ENCODE results near the gene NOM1. TPM values are rescaled to one million over a fixed set of nuclear protein-coding genes. Genes with fewer than 3 reads are reported as not detected.

The NOM1 gene
- total and polyA plus RNA-seq, 5 experiments from 2014 or later = 2.2 to 40.1 (median 7.2) TPM

- Mint-ChIP-seq H3K4me3 (no peak overlapping the region), H3K36me3 (no peaks in the 10 kb centered on the region), H3K4me1 (no peaks in the 10 kb centered on the region), H3K27ac (no peak overlapping the region), H3K9me3 (no peaks in the 10 kb centered on the region), H3K27me3 (peaks cover 23 to 61% (median 41%) of the 10 kb centered on the region in 5 donors)
- POLR2A ChIA-PET = no interaction called here
- no peak for DNase-seq
- no peak for ATAC-seq
Observed at GRCh38 chr7:156993021-156993924, 43.8 kb downstream of the NOM1 start.

GRCh38 chr7:156993925-156994235 is 44.4 kb downstream of the NOM1 start:
- H3K27me3 Mint-ChIP-seq = peaks cover 28 to 64% (median 44%) of the 10 kb centered on the region in 5 donors
- H3K36me3 Mint-ChIP-seq = no peaks in the 10 kb centered on the region
- ATAC-seq = no peak
- peaks cover 0 to 2% (median under 1%) of the 10 kb centered on the region in 4 donors for H3K4me1 Mint-ChIP-seq
- POLR2A ChIA-PET = no interaction called here
- no peak for DNase-seq
- no peaks in the 10 kb centered on the region for H3K9me3 Mint-ChIP-seq
- no peak overlapping the region for H3K27ac Mint-ChIP-seq
- H3K4me3 Mint-ChIP-seq = no peak overlapping the region

- no peak for ATAC-seq
Observed at GRCh38 chr7:156994417-156994816, 44.9 kb downstream of the NOM1 start.

DNA sequence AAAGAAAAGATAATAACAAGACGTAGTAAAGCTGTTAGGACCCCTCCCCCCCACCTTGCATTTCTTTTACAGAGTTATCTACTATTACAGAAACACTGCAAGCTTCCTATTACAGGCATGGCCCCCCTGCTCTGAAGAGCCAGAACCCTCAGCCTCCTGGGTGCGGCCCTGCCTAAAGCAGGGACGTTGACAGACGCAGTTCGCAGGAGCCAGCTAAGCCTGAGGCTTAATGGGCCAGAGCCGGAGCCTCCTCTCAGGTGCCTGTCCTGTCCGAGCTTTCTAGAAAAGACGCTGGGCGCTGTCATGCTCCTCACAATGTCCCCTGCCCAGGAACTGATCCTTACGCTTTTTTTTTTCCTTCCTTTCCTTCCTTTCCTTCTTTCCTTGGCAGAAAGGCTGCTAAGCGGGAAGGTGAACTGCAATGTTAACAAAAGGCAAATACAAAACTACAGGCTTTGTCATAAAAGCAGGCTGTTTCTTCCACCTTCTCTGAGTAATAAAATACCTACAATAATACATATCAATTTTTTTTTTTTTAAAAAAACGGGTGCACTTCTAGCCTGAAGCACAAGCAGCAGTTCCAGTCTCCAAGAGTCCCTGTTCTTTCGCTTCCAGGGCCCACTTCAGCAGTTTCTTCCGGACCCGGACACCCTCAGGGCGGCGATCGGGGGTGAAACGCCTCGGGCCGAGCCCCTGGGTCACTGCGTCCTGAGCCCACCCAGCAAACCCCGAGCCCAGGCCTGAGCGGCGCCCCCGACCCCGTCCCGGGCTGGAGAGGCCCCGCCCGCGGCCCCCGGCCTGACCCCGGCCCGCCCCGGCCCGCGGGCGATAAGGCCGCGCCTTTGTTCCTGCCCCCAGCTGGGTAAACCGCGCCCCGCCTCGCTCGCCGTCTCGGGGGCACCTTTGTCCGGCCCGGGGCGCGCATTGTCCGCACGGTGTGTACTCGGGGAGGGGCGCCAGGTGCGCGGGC is 49.8 kb downstream of the NOM1 start:
- H3K9me3 Mint-ChIP-seq = no peaks in the 10 kb centered on the region
- no peak overlapping the region for H3K27ac Mint-ChIP-seq
- peak in 1 of 2 donors; percentile 37 for ATAC-seq
- POLR2A ChIA-PET = interaction anchor here (0.7 kb wide), 1 partner anchor 10 kb away, joined by 3 read pairs; no protein-coding TSS in a partner anchor
- no peak for DNase-seq
- peak overlapping the region; percentile 52 to 81 (median 64) for H3K4me3 Mint-ChIP-seq
- peaks cover 0 to 6% (median 0%) of the 10 kb centered on the region in 3 donors for H3K36me3 Mint-ChIP-seq
- H3K4me1 Mint-ChIP-seq = peaks cover 11 to 45% (median 27%) of the 10 kb centered on the region in 4 donors
- H3K27me3 Mint-ChIP-seq = peaks cover 43 to 89% (median 62%) of the 10 kb centered on the region in 5 donors

More at GRCh38 chr7:156994417-156994816, 44.9 kb downstream of the NOM1 start:
- no peak overlapping the region for H3K4me3 Mint-ChIP-seq
- peaks cover 31 to 68% (median 49%) of the 10 kb centered on the region in 5 donors for H3K27me3 Mint-ChIP-seq
- POLR2A ChIA-PET = no interaction called here
- no peak overlapping the region for H3K27ac Mint-ChIP-seq
- H3K4me1 Mint-ChIP-seq = peaks cover 2 to 6% (median 4%) of the 10 kb centered on the region in 4 donors
- no peaks in the 10 kb centered on the region for H3K9me3 Mint-ChIP-seq
- no peaks in the 10 kb centered on the region for H3K36me3 Mint-ChIP-seq
- DNase-seq = no peak

- Mint-ChIP-seq H3K27me3 (peaks cover 48 to 94% (median 69%) of the 10 kb centered on the region in 5 donors), H3K4me1 (peaks cover 14 to 54% (median 34%) of the 10 kb centered on the region in 4 donors), H3K36me3 (peaks cover 0 to 6% (median 0%) of the 10 kb centered on the region in 3 donors), H3K9me3 (no peaks in the 10 kb centered on the region), H3K27ac (peak overlapping the region in 1 of 10 donors; percentile 31), H3K4me3 (peak overlapping the region; percentile 71 to 85 (median 84))
- ATAC-seq (peak; percentile 6 to 24), DNase-seq (no peak)
- POLR2A ChIA-PET = no interaction called here
Observed at GRCh38 chr7:156999958-157000726, 50.6 kb downstream of the NOM1 start.

DNA sequence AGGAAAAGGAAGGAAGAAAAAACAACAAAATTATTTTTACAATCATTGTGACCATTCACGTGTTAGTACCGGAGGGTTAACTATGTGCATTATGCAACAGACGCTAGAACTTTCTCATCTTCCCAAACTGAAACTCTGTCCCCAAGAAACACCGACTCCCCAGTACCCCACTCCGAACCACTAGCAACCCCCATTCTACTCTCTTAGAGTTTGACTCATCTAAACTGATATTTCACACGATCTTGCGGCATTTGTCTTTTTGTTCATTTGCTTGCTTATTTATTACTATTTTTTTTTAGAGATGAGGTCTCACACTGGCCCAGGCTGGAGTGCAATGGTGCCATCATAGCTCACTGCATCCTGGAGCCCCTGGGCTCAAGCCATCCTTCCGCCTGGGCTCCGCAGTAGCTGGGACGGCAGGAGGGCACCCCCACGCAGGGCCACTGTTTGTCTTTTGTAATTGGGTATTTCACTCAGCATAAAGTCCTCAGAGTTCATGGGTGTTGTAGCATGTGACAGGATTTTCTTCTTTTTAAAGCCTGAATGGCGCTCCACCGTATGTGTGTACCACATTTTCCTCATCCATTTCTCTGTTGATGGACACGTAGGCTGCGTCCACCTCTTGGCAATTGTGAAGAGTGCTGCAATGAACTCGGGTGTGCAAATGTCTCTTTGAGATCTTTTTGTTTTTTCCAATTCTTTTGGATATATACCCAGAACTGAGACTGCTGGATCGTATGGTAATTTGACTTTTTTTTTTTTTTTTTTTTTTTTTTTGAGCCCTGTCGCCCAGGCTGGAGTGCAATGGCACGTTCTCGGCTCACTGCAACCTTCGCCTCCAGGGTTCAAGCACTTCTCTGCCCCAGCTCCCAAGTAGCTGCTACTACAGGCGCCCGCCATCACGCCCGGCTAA is 51.5 kb downstream of the NOM1 start:
- peak overlapping the region; percentile 66 to 85 (median 76) for H3K4me3 Mint-ChIP-seq
- H3K9me3 Mint-ChIP-seq = no peaks in the 10 kb centered on the region
- ATAC-seq = peak; percentile 33 to 43
- no peak for DNase-seq
- peaks cover 14 to 54% (median 34%) of the 10 kb centered on the region in 4 donors for H3K4me1 Mint-ChIP-seq
- POLR2A ChIA-PET = no interaction called here
- H3K36me3 Mint-ChIP-seq = peaks cover 0 to 6% (median 0%) of the 10 kb centered on the region in 3 donors
- H3K27ac Mint-ChIP-seq = peak overlapping the region in 2 of 10 donors; percentile 1 to 31
- peaks cover 45 to 87% (median 67%) of the 10 kb centered on the region in 5 donors for H3K27me3 Mint-ChIP-seq

DNA sequence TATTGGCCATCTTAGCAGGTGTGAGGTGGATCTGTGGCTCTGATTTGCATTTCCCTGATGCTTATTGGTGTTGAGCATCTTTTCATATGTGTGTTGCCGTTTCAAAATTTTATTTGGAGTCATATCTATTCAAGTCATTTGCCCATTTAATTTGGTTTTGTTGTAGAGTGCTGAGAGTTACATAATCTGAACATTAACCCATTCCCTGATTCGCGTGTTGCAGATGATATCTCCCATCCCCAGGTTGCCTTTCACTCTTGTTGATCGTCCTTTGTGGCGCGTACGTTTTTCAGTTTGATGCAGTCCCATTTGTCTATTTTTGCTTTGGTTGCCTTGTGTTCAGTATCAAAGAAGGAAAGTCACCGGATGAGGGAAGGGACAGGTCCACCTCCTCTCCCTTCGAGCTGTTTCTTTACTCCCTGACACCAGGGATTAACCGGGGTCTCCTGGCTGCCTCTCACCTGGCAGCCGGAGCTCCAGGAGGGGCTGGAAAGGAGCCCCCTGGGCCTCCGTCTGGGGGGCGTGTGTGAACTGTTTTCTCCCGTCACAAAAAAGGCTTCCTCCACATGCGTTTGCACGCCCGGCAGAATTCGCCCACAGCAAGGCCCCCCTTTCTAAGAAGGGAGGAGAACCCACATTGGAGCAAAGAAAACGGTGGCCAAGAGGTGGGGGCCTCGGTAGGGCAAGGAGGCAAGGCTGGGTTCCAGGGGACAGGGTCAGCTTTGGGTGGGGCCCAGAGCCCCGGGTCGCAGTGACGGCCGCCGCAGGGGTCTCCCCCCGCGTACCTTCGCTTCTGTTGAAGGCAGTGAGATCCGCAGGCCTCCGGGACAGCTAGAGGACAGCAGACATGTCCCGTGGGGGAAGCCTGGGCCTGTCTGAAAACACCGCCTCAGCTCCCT is 52.7 kb downstream of the NOM1 start:
- DNase-seq (no peak), ATAC-seq (no peak)
- Mint-ChIP-seq H3K36me3 (peaks cover 0 to 8% (median 0%) of the 10 kb centered on the region in 3 donors), H3K27ac (no peak overlapping the region), H3K27me3 (peaks cover 37 to 85% (median 60%) of the 10 kb centered on the region in 5 donors), H3K9me3 (no peaks in the 10 kb centered on the region), H3K4me3 (peak overlapping the region in 9 of 10 donors; percentile 0 to 71 (median 33)), H3K4me1 (peaks cover 14 to 54% (median 35%) of the 10 kb centered on the region in 4 donors)
- POLR2A ChIA-PET = no interaction called here

GRCh38 chr7:157002819-157003421 is 53.4 kb downstream of the NOM1 start:
- no peak for DNase-seq

GRCh38 chr7:157003445-157003755 is 53.9 kb downstream of the NOM1 start:
- no peak for ATAC-seq
- H3K4me3 Mint-ChIP-seq = peak overlapping the region in 1 of 10 donors; percentile 45
- POLR2A ChIA-PET = no interaction called here

More at GRCh38 chr7:157002819-157003421, 53.4 kb downstream of the NOM1 start:
- ATAC-seq = no peak
- Mint-ChIP-seq H3K4me1 (peaks cover 14 to 54% (median 35%) of the 10 kb centered on the region in 4 donors), H3K27me3 (peaks cover 32 to 84% (median 59%) of the 10 kb centered on the region in 5 donors), H3K36me3 (peaks cover 0 to 8% (median 0%) of the 10 kb centered on the region in 3 donors), H3K27ac (no peak overlapping the region), H3K4me3 (peak overlapping the region in 1 of 10 donors; percentile 45), H3K9me3 (no peaks in the 10 kb centered on the region)
- POLR2A ChIA-PET = no interaction called here

More at GRCh38 chr7:157003445-157003755, 53.9 kb downstream of the NOM1 start:
- Mint-ChIP-seq H3K27me3 (peaks cover 28 to 83% (median 58%) of the 10 kb centered on the region in 5 donors), H3K36me3 (peaks cover 0 to 8% (median 0%) of the 10 kb centered on the region in 3 donors), H3K9me3 (no peaks in the 10 kb centered on the region), H3K27ac (no peak overlapping the region), H3K4me1 (peaks cover 14 to 54% (median 35%) of the 10 kb centered on the region in 4 donors)
- DNase-seq = no peak

All from naive thymus-derived CD8-positive, alpha-beta T cell (primary cell).